A673 (cell line): Measurements from ENCODE around the gene PLB1. TPM values are rescaled to one million over a fixed set of nuclear protein-coding genes. Genes with fewer than 3 reads are reported as not detected.

Source experiments
- BruUV-seq: library from RNA; stranded (reverse); fragments of 400-500 nt; replicated peaks from 2 replicates; lab custom pipeline; 2021; lab: Mats Ljungman, UMichigan
- CTCF ChIA-PET: fragments of 300-600 bp; sonication (Branson Sonifier 250); formaldehyde crosslinking; loops from one replicate; lab custom pipeline; 2022; ENCODE audit warnings: antibody characterized with exemption; lab: Charles Lee
- POLR2A ChIA-PET: fragments of 300-600 bp; sonication (Branson Sonifier 250); formaldehyde crosslinking; loops from one replicate; lab custom pipeline; 2022; ENCODE audit warnings: antibody characterized with exemption; ENCODE audit not compliant: low non-redundant PET; lab: Charles Lee
- DNase-seq: peaks from one replicate; pipeline ENCODE4 v3.0.0-alpha.2; 2015; ENCODE audit warnings: low spot score
- H3K27ac ChIP-seq: fragments of 200-600 bp; sonication (generic); 2 replicates; pipeline ENCODE4 v1.5.1; 2016; ENCODE audit warnings: mixed run types, low read depth, mild to moderate bottlenecking, mixed read lengths, antibody characterized with exemption, low read length; ENCODE audit not compliant: poor library complexity, severe bottlenecking
- H3K27me3 ChIP-seq: fragments of 200-600 bp; sonication (generic); replicated peaks from 2 replicates; pipeline ENCODE4 v1.6.1; 2017; ENCODE audit warnings: mixed run types, low read depth, mild to moderate bottlenecking, mixed read lengths, antibody characterized with exemption, low read length; ENCODE audit not compliant: insufficient read depth, poor library complexity
- H3K36me3 ChIP-seq: fragments of 200-600 bp; sonication (generic); 2 replicates; pipeline ENCODE4 v1.6.1; 2016; ENCODE audit warnings: mixed run types, mild to moderate bottlenecking, mixed read lengths, antibody characterized with exemption, low read length; ENCODE audit not compliant: insufficient read depth, poor library complexity, severe bottlenecking
- H3K4me1 ChIP-seq: fragments of 200-600 bp; sonication (generic); 2 replicates; pipeline ENCODE4 v1.6.1; 2017; ENCODE audit warnings: mixed run types, mild to moderate bottlenecking, mixed read lengths, antibody characterized with exemption, low read length; ENCODE audit not compliant: insufficient read depth, poor library complexity, severe bottlenecking
- H3K4me3 ChIP-seq: fragments of 200-600 bp; sonication (generic); 2 replicates; pipeline ENCODE4 v1.5.1; 2016; ENCODE audit warnings: low read depth, mixed run types, mild to moderate bottlenecking, mixed read lengths, low read length; ENCODE audit not compliant: poor library complexity, severe bottlenecking
- H3K9me3 ChIP-seq: fragments of 200-600 bp; sonication (generic); 2 replicates; pipeline ENCODE4 v1.6.1; 2016; ENCODE audit warnings: mixed run types, low read depth, mild to moderate bottlenecking, mixed read lengths, antibody characterized with exemption, low read length; ENCODE audit not compliant: poor library complexity, severe bottlenecking
- CTCF ChIP-seq: fragments of 300-800, 200-600 bp; sonication (generic); conservative IDR thresholded peaks from 2 replicates; pipeline ENCODE4 v1.5.1; 2017; ENCODE audit warnings: low read depth, mild to moderate bottlenecking, antibody characterized with exemption, low read length, moderate library complexity, mixed read lengths
- EZH2 ChIP-seq: fragments of 200-600 bp; sonication (generic); IDR thresholded peaks from 2 replicates; pipeline ENCODE4 v1.6.1; 2017; ENCODE audit warnings: borderline replicate concordance, low read depth, mild to moderate bottlenecking, mixed read lengths, antibody characterized with exemption, low read length; ENCODE audit not compliant: poor library complexity, severe bottlenecking
- intact Hi-C: fragments of 100-400 bp; cut with micrococcal nuclease; formaldehyde crosslinking; loops from one replicate; pipeline ENCODE4 v1.10.0; 2022; ENCODE audit not compliant: unreplicated experiment
- total RNA-seq: library from RNA; stranded (reverse); gene quantifications from 2 replicates; pipeline ENCODE4 v1.2.3, GENCODE V29; 2021

PLB1 gene
- total RNA-seq, 1 experiment from 2014 or later, result 0.39 TPM

- TF ChIP-seq CTCF (no peak), EZH2 (no peak)
- Histone ChIP-seq H3K27ac (no peak overlapping the region), H3K4me3 (no peak overlapping the region), H3K4me1 (peaks cover 15% of the 10 kb centered on the region), H3K9me3 (no peaks in the 10 kb centered on the region), H3K27me3 (no peaks in the 10 kb centered on the region), H3K36me3 (no peaks in the 10 kb centered on the region)
- ChIA-PET CTCF (no interaction called here), POLR2A (no interaction called here)
- no TSS peak for BruUV-seq
- intact Hi-C loops, result no loop called here
- peak; percentile 14 for DNase-seq
These were observed 122.6 kb downstream of the PLB1 start for GRCh38 chr2:28618221-28619141.

DNA sequence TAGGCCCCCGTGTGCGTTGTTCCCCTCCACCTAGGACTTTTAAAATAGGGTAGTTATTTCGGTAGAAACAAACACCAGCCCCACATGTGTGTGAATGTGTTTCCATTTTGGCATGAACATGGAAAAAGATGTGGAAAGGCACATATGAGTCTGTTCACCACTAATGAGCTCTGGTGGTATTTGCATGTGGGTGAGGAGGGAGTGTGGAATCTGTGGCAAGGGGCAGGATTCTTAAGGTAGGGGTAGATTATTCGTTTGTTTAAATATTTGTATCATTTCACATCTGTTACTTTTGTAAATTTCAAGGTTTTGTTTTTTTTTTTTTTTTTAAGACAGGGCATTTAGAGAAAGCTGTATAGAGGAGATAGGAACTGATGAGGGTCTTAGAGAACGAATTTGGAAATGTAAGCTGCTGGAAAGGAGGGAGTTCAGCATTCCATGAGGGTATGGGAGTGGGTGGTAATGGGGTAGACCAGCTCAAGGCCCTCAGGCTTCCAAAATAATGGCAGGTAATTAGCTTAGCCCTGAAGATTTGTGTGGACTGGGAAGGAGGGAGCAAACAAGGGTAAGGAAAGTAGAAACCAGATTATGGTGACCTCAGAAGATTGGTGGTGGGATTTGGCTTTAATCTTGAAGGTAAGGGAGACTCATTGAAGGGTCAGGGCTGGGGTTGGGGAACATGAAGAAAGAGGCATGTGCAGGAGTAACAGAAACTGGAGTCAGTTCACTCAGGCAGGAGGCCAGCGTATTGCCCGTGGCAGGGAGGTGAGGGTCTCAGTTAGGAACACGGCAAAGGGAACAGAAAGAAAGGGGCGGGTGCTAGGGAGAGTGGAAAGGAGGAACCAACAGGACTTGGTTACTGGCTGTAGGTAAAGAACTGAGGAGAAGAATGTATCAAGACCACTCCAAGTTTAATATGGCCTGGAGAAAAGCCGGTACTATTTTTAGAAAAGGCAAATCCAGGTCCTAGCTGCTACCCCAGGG lies 123.6 kb downstream of the PLB1 start:
- Histone ChIP-seq H3K36me3 (no peaks in the 10 kb centered on the region), H3K4me1 (peaks cover 15% of the 10 kb centered on the region), H3K27me3 (no peaks in the 10 kb centered on the region), H3K9me3 (no peaks in the 10 kb centered on the region), H3K27ac (no peak overlapping the region), H3K4me3 (no peak overlapping the region)
- CTCF ChIA-PET, result no interaction called here
- POLR2A ChIA-PET, result no interaction called here
- DNase-seq, result no peak
- intact Hi-C loops, result no loop called here
- BruUV-seq, result no TSS peak
- TF ChIP-seq CTCF (no peak), EZH2 (no peak)

GRCh38 chr2:28620291-28620793 lies 124.5 kb downstream of the PLB1 start:
- DNase-seq, result no peak
- Histone ChIP-seq H3K27ac (no peak overlapping the region), H3K36me3 (no peaks in the 10 kb centered on the region), H3K4me1 (peaks cover 21% of the 10 kb centered on the region), H3K27me3 (no peaks in the 10 kb centered on the region), H3K4me3 (no peak overlapping the region), H3K9me3 (no peaks in the 10 kb centered on the region)
- TF ChIP-seq CTCF (no peak), EZH2 (no peak)
- ChIA-PET CTCF (no interaction called here), POLR2A (no interaction called here)
- no TSS peak for BruUV-seq
- intact Hi-C loops, result no loop called here
